Measurements from ENCODE around the gene SRCAP. TPM values are rescaled to one million over a fixed set of nuclear protein-coding genes. Genes with fewer than 3 reads are reported as not detected.

SRCAP gene
- total RNA-seq, 2 experiments from 2014 or later: 58.7 to 69.5 TPM

GRCh38 chr16:30736995-30737793, 38.2 kb downstream of the SRCAP start:
- Mint-ChIP-seq H3K9me3 (ENCODE audit: low read depth) (no peaks in the 10 kb centered on the region), H3K27ac (no peak overlapping the region), H3K4me3 (no peak overlapping the region), H3K4me1 (peaks cover 15% of the 10 kb centered on the region), H3K27me3 (no peaks in the 10 kb centered on the region), H3K36me3 (ENCODE audit: low read depth) (peaks cover 69% of the 10 kb centered on the region)
- ChIA-PET POLR2A (interaction anchor here (0.7 kb wide), 1 partner anchor 733 kb away, joined by 3 read pairs; no protein-coding TSS in a partner anchor), CTCF (interaction anchor here (0.7 to 0.8 kb wide), 2 partner anchors 122 to 283 kb away, joined by 3 read pairs; no protein-coding TSS in a partner anchor)
- DNase-seq: no peak
- ATAC-seq: no peak
- intact Hi-C loops (cut with DNase I, micrococcal nuclease): no loop called here

- H3K27ac Mint-ChIP-seq: no peak overlapping the region
- ATAC-seq: no peak
- no peak for DNase-seq
- intact Hi-C loops (cut with DNase I, micrococcal nuclease): no loop called here
- H3K36me3 Mint-ChIP-seq (ENCODE audit: low read depth): peaks cover 64% of the 10 kb centered on the region
- no peaks in the 10 kb centered on the region for H3K27me3 Mint-ChIP-seq
- ChIA-PET CTCF (interaction anchor here (0.7 to 0.8 kb wide), 2 partner anchors 123 to 282 kb away, joined by 3 read pairs; no protein-coding TSS in a partner anchor), POLR2A (interaction anchor here (0.6 to 0.7 kb wide), 2 partner anchors 11 to 733 kb away, joined by 3 read pairs; no protein-coding TSS in a partner anchor)
- no peak overlapping the region for H3K4me3 Mint-ChIP-seq
- no peaks in the 10 kb centered on the region for H3K9me3 Mint-ChIP-seq (ENCODE audit: low read depth)
- peaks cover 15% of the 10 kb centered on the region for H3K4me1 Mint-ChIP-seq
Measured at GRCh38 chr16:30737794-30738648, 39.0 kb downstream of the SRCAP start.

- intact Hi-C loops (cut with DNase I, micrococcal nuclease): no loop called here
- ChIA-PET POLR2A (no interaction called here), CTCF (no interaction called here)
- Mint-ChIP-seq H3K4me1 (peaks cover 15% of the 10 kb centered on the region), H3K9me3 (ENCODE audit: low read depth) (no peaks in the 10 kb centered on the region), H3K36me3 (ENCODE audit: low read depth) (peaks cover 54% of the 10 kb centered on the region), H3K4me3 (no peak overlapping the region), H3K27me3 (no peaks in the 10 kb centered on the region), H3K27ac (no peak overlapping the region)
- no peak for ATAC-seq
- no peak for DNase-seq
Measured at GRCh38 chr16:30738984-30739951, 40.3 kb downstream of the SRCAP start.

GRCh38 chr16:30740364-30741251, 41.6 kb downstream of the SRCAP start:
- intact Hi-C loops (cut with DNase I, micrococcal nuclease): no loop called here
- Mint-ChIP-seq H3K9me3 (ENCODE audit: low read depth) (no peaks in the 10 kb centered on the region), H3K4me3 (no peak overlapping the region), H3K27ac (peak overlapping the region; percentile 73), H3K4me1 (peaks cover 15% of the 10 kb centered on the region), H3K36me3 (ENCODE audit: low read depth) (peaks cover 51% of the 10 kb centered on the region), H3K27me3 (no peaks in the 10 kb centered on the region)
- ATAC-seq (peak; percentile 74), DNase-seq (peak; percentile 28)
- ChIA-PET CTCF (no interaction called here), POLR2A (interaction anchor here (0.6 kb wide), 1 partner anchor 9 kb away, joined by 3 read pairs; no protein-coding TSS in a partner anchor)

GRCh38 chr16:30741461-30741914, 42.5 kb downstream of the SRCAP start:
- H3K27ac Mint-ChIP-seq: peak overlapping the region; percentile 72
- DNase-seq (no peak), ATAC-seq (no peak)
- H3K4me3 Mint-ChIP-seq: no peak overlapping the region
- ChIA-PET CTCF (no interaction called here), POLR2A (interaction anchor here (0.7 kb wide), 1 partner anchor 64 kb away, joined by 5 read pairs; no protein-coding TSS in a partner anchor)
- H3K9me3 Mint-ChIP-seq (ENCODE audit: low read depth): no peaks in the 10 kb centered on the region
- intact Hi-C loops (cut with DNase I, micrococcal nuclease): no loop called here
- H3K4me1 Mint-ChIP-seq: peaks cover 15% of the 10 kb centered on the region
- peaks cover 43% of the 10 kb centered on the region for H3K36me3 Mint-ChIP-seq (ENCODE audit: low read depth)
- H3K27me3 Mint-ChIP-seq: no peaks in the 10 kb centered on the region

GRCh38 chr16:30743716-30744115, 44.7 kb downstream of the SRCAP start:
- no peaks in the 10 kb centered on the region for H3K27me3 Mint-ChIP-seq
- ChIA-PET POLR2A (no interaction called here), CTCF (interaction anchor here (0.9 kb wide), 1 partner anchor 30 kb away, joined by 3 read pairs; no protein-coding TSS in a partner anchor)
- DNase-seq (no peak), ATAC-seq (no peak)
- peaks cover 27% of the 10 kb centered on the region for H3K4me1 Mint-ChIP-seq
- H3K9me3 Mint-ChIP-seq (ENCODE audit: low read depth): no peaks in the 10 kb centered on the region
- H3K27ac Mint-ChIP-seq: no peak overlapping the region
- intact Hi-C loops (cut with DNase I, micrococcal nuclease): no loop called here
- H3K36me3 Mint-ChIP-seq (ENCODE audit: low read depth): peaks cover 24% of the 10 kb centered on the region
- H3K4me3 Mint-ChIP-seq: no peak overlapping the region

- CTCF ChIA-PET: interaction anchor here (0.8 to 1.1 kb wide), 3 partner anchors 30 to 188 kb away, joined by 3 to 5 read pairs (median 3); partner anchors contain the start of gene FBRS
- POLR2A ChIA-PET: interaction anchor here (0.7 kb wide), 1 partner anchor 8 kb away, joined by 3 read pairs; no protein-coding TSS in a partner anchor
- intact Hi-C loops (cut with DNase I, micrococcal nuclease): no loop called here
Measured at GRCh38 chr16:30744183-30744582, 45.2 kb downstream of the SRCAP start.

GRCh38 chr16:30745082-30745481, 46.1 kb downstream of the SRCAP start:
- no peak for ATAC-seq
- Mint-ChIP-seq H3K4me1 (peaks cover 35% of the 10 kb centered on the region), H3K27ac (no peak overlapping the region), H3K27me3 (no peaks in the 10 kb centered on the region), H3K9me3 (ENCODE audit: low read depth) (no peaks in the 10 kb centered on the region), H3K4me3 (no peak overlapping the region), H3K36me3 (ENCODE audit: low read depth) (peaks cover 28% of the 10 kb centered on the region)
- intact Hi-C loops (cut with DNase I, micrococcal nuclease): loop anchor here in 1 of 2 experiments (5.0 kb wide), 1 partner anchor 327 kb away; the partner anchor contains the start of genes ZNF646 and ZNF668
- ChIA-PET POLR2A (no interaction called here), CTCF (interaction anchor here (0.8 to 1.1 kb wide), 2 partner anchors 87 to 187 kb away, joined by 3 to 5 read pairs; partner anchors contain the start of gene FBRS)
- no peak for DNase-seq

More at GRCh38 chr16:30744183-30744582, 45.2 kb downstream of the SRCAP start:
- H3K27me3 Mint-ChIP-seq: no peaks in the 10 kb centered on the region
- H3K27ac Mint-ChIP-seq: no peak overlapping the region
- H3K9me3 Mint-ChIP-seq (ENCODE audit: low read depth): no peaks in the 10 kb centered on the region
- ATAC-seq (no peak), DNase-seq (no peak)
- H3K36me3 Mint-ChIP-seq (ENCODE audit: low read depth): peaks cover 22% of the 10 kb centered on the region
- no peak overlapping the region for H3K4me3 Mint-ChIP-seq
- peaks cover 30% of the 10 kb centered on the region for H3K4me1 Mint-ChIP-seq

- DNase-seq (no peak), ATAC-seq (no peak)
- Mint-ChIP-seq H3K4me1 (peaks cover 21% of the 10 kb centered on the region), H3K9me3 (ENCODE audit: low read depth) (no peaks in the 10 kb centered on the region), H3K27me3 (no peaks in the 10 kb centered on the region), H3K27ac (no peak overlapping the region), H3K36me3 (ENCODE audit: low read depth) (peaks cover 30% of the 10 kb centered on the region), H3K4me3 (no peak overlapping the region)
- intact Hi-C loops (cut with DNase I, micrococcal nuclease): loop anchor here in 1 of 2 experiments (1.0 to 5.0 kb wide), 2 partner anchors 16 to 326 kb away; partner anchors contain the start of genes CFAP119, RNF40, ZNF646 and ZNF668
- ChIA-PET POLR2A (interaction anchor here (0.8 to 1.4 kb wide), 2 partner anchors 88 to 175 kb away, joined by 3 to 4 read pairs; no protein-coding TSS in a partner anchor), CTCF (interaction anchor here (1.2 to 1.7 kb wide), 4 partner anchors 12 to 161 kb away, joined by 3 to 10 read pairs (median 4); no protein-coding TSS in a partner anchor)
Measured at GRCh38 chr16:30746638-30747175, 47.7 kb downstream of the SRCAP start.

Measured in activated CD4-positive, alpha-beta T cell treated with anti-CD3 and anti-CD28 coated beads for 36 hours (primary cell).